Neural progenitor cell (in vitro differentiated cells): ENCODE results near the gene TSPOAP1. TPM values are rescaled to one million over a fixed set of nuclear protein-coding genes. Genes with fewer than 3 reads are reported as not detected.
A peak's percentile ranks its signal among the peaks of the same experiment; 100 is the strongest.

ENCODE experiments used
- DNase-seq: peaks from one replicate; pipeline ENCODE4 v3.0.0-alpha.2; 2016; ENCODE audit warnings: low spot score
- H2AFZ ChIP-seq: fragments of 200-600 bp; sonication (generic); replicated peaks from 2 replicates; pipeline ENCODE4 v1.6.1; 2016; ENCODE audit warnings: antibody characterized with exemption
- H3F3A ChIP-seq: fragments of 200-600 bp; sonication (generic); 2 replicates; pipeline ENCODE4 v1.6.1; 2016; ENCODE audit warnings: antibody characterized with exemption, low read depth
- H3K27ac ChIP-seq: fragments of 200-600 bp; sonication (generic); 2 replicates; pipeline ENCODE4 v1.5.1; 2016; ENCODE audit warnings: mild to moderate bottlenecking
- H3K27me3 ChIP-seq: fragments of 200-600 bp; sonication (generic); 2 replicates; pipeline ENCODE4 v1.6.1; 2016; ENCODE audit warnings: mild to moderate bottlenecking, moderate library complexity
- H3K36me3 ChIP-seq: fragments of 200-600 bp; sonication (generic); 2 replicates; pipeline ENCODE4 v1.5.1; 2016
- H3K4me1 ChIP-seq: fragments of 200-600 bp; sonication (generic); 2 replicates; pipeline ENCODE4 v1.6.1; 2016; ENCODE audit warnings: mixed run types
- H3K4me2 ChIP-seq: fragments of 200-600 bp; sonication (generic); 2 replicates; pipeline ENCODE4 v1.6.1; 2016
- H3K4me3 ChIP-seq: fragments of 200-600 bp; sonication (generic); 2 replicates; pipeline ENCODE4 v1.5.1; 2016
- H3K79me2 ChIP-seq: fragments of 200-600 bp; sonication (generic); 2 replicates; pipeline ENCODE4 v1.6.1; 2016; ENCODE audit warnings: low read depth
- H3K9ac ChIP-seq: fragments of 200-600 bp; sonication (generic); 2 replicates; pipeline ENCODE4 v1.6.1; 2016
- H3K9me3 ChIP-seq: fragments of 200-600 bp; sonication (generic); 2 replicates; pipeline ENCODE4 v1.5.1; 2016; ENCODE audit warnings: low read depth
- H4K20me1 ChIP-seq: fragments of 200-600 bp; sonication (generic); 2 replicates; pipeline ENCODE4 v1.6.1; 2016; ENCODE audit warnings: low read depth
- H3K27ac Mint-ChIP-seq: 3 replicates; pipeline ENCODE4 v1.8.0; 2021; ENCODE audit warnings: mixed read lengths
- H3K27me3 Mint-ChIP-seq: 2 replicates; pipeline ENCODE4 v1.8.0; 2022; ENCODE audit warnings: low read depth, mild to moderate bottlenecking, inconsistent platforms, moderate library complexity, mixed read lengths; ENCODE audit not compliant: insufficient read depth
- H3K36me3 Mint-ChIP-seq: 3 replicates; pipeline ENCODE4 v1.8.0; 2021; ENCODE audit warnings: mixed read lengths
- H3K4me1 Mint-ChIP-seq: 3 replicates; pipeline ENCODE4 v1.8.0; 2021; ENCODE audit warnings: mixed read lengths
- H3K4me3 Mint-ChIP-seq: 3 replicates; pipeline ENCODE4 v1.8.0; 2021; ENCODE audit warnings: mild to moderate bottlenecking, moderate library complexity, mixed read lengths
- H3K9me3 Mint-ChIP-seq: 3 replicates; pipeline ENCODE4 v1.8.0; 2020; ENCODE audit warnings: mixed read lengths
- CTCF ChIP-seq: fragments of 200-600 bp; sonication (generic); IDR thresholded peaks from 2 replicates; pipeline ENCODE4 v1.5.1; 2017; ENCODE audit warnings: antibody characterized with exemption, mild to moderate bottlenecking
- EZH2 ChIP-seq: fragments of 200-600 bp; sonication (generic); IDR thresholded peaks from 2 replicates; pipeline ENCODE4 v1.6.1; 2017; ENCODE audit warnings: antibody characterized with exemption, mild to moderate bottlenecking, moderate library complexity
- EZH2phosphoT487 ChIP-seq: fragments of 200-600 bp; sonication (generic); IDR thresholded peaks from 2 replicates; pipeline ENCODE4 v1.6.1; 2017; ENCODE audit warnings: antibody characterized with exemption
- total RNA-seq: library from RNA; depleted of rRNA; stranded (reverse); fragments of >200 nt; gene quantifications from 2 replicates; pipeline ENCODE4 v1.2.3, GENCODE V29; 2015; ENCODE audit warnings: low replicate concordance

Gene TSPOAP1
- total RNA-seq, 1 donor from 2014 or later = 13.8 TPM

- Mint-ChIP-seq H3K4me3 (no peak overlapping the region), H3K9me3 (peaks cover 2% of the 10 kb centered on the region), H3K27ac (no peak overlapping the region), H3K27me3 (peaks cover 3% of the 10 kb centered on the region), H3K4me1 (no peaks in the 10 kb centered on the region), H3K36me3 (no peaks in the 10 kb centered on the region)
- H3K9me3 ChIP-seq = no peaks in the 10 kb centered on the region
- no peak overlapping the region for H3K4me2 ChIP-seq
- H3K9ac ChIP-seq = no peak overlapping the region
- H3K4me1 ChIP-seq = no peaks in the 10 kb centered on the region
- H3K36me3 ChIP-seq = no peaks in the 10 kb centered on the region
- DNase-seq = peak; percentile 25
- no peak overlapping the region for H2AFZ ChIP-seq
- no peak overlapping the region for H3K4me3 ChIP-seq
- H3K27ac ChIP-seq = no peak overlapping the region
- peaks cover 5% of the 10 kb centered on the region for H3K27me3 ChIP-seq
- no peaks in the 10 kb centered on the region for H3F3A ChIP-seq
- no peak for TF ChIP-seq EZH2
- TF ChIP-seq EZH2phosphoT487 = no peak
- TF ChIP-seq CTCF = peak; percentile 55
- H4K20me1 ChIP-seq = no peaks in the 10 kb centered on the region
- no peaks in the 10 kb centered on the region for H3K79me2 ChIP-seq
These were observed 51.3 kb downstream of the TSPOAP1 start for GRCh38 chr17:58277107-58277801.

- Histone ChIP-seq H3K27me3 (peaks cover 5% of the 10 kb centered on the region), H3K4me3 (no peak overlapping the region), H3K27ac (no peak overlapping the region), H4K20me1 (no peaks in the 10 kb centered on the region), H3K4me1 (no peaks in the 10 kb centered on the region), H3K9me3 (no peaks in the 10 kb centered on the region), H3K9ac (no peak overlapping the region), H3K79me2 (no peaks in the 10 kb centered on the region), H3K4me2 (no peak overlapping the region), H3K36me3 (no peaks in the 10 kb centered on the region), H2AFZ (no peak overlapping the region), H3F3A (no peaks in the 10 kb centered on the region)
- no peak for DNase-seq
- Mint-ChIP-seq H3K4me1 (no peaks in the 10 kb centered on the region), H3K27ac (peak overlapping the region; percentile 13), H3K9me3 (peaks cover 2% of the 10 kb centered on the region), H3K36me3 (no peaks in the 10 kb centered on the region), H3K4me3 (no peak overlapping the region), H3K27me3 (peaks cover 3% of the 10 kb centered on the region)
- TF ChIP-seq EZH2phosphoT487 = no peak
- TF ChIP-seq EZH2 = no peak
- TF ChIP-seq CTCF = no peak
These were observed 52.2 kb downstream of the TSPOAP1 start for GRCh38 chr17:58276423-58276822.

GRCh38 chr17:58275417-58275816, 53.2 kb downstream of the TSPOAP1 start:
- Histone ChIP-seq H3K4me3 (no peak overlapping the region), H4K20me1 (no peaks in the 10 kb centered on the region), H3K9ac (no peak overlapping the region), H3K27ac (no peak overlapping the region), H2AFZ (no peak overlapping the region), H3K9me3 (no peaks in the 10 kb centered on the region), H3F3A (no peaks in the 10 kb centered on the region), H3K27me3 (peaks cover 5% of the 10 kb centered on the region), H3K4me2 (no peak overlapping the region), H3K36me3 (no peaks in the 10 kb centered on the region), H3K79me2 (no peaks in the 10 kb centered on the region), H3K4me1 (no peaks in the 10 kb centered on the region)
- Mint-ChIP-seq H3K4me1 (no peaks in the 10 kb centered on the region), H3K36me3 (no peaks in the 10 kb centered on the region), H3K4me3 (no peak overlapping the region), H3K27me3 (peaks cover 3% of the 10 kb centered on the region), H3K9me3 (peaks cover 2% of the 10 kb centered on the region), H3K27ac (no peak overlapping the region)
- no peak for TF ChIP-seq CTCF
- TF ChIP-seq EZH2 = no peak
- no peak for TF ChIP-seq EZH2phosphoT487
- DNase-seq = no peak
